ENCODE results near the gene FOXD2.

DNA sequence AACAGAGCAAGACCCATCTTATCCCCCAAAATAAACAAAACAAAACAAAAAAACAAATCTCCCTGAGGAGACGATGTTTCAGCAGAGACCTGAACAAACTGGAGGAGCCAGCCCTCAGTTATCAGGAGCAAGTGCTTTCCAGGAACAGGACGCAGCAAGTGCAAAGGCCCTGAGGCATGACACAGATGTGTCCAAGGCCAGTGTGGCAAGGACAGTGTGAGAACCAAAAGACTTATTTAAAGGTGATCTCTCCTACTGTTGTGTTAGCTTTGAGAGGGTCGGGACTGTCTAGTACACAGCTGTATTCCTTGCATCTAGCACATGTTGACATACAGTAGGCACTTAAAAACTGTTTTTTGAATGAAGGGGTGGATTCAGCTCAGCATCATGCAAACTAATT is 48.0 kb downstream of the FOXD2 start:
- TF ChIP-seq CTCF (conservative IDR thresholded peaks at IDR 0.05 in 1 of 2, IDR thresholded peaks at IDR 0.05 in 1 of 2; ENCODE audit: low read depth in 1 of 2, low read length in 2 of 2) = no peak
- TF ChIP-seq EZH2 (IDR thresholded peaks at IDR 0.05; ENCODE audit: low read length, missing control alignments) = no peak
